ENCODE data around the gene MEGF11. TPM values are rescaled to one million over a fixed set of nuclear protein-coding genes. Genes with fewer than 3 reads are reported as not detected.

MEGF11 gene
- total RNA-seq, 1 donor from 2014 or later, result 0.06 TPM

- H3K9me3 ChIP-seq (ENCODE audit: low read depth), result no peaks in the 10 kb centered on the region
- no peak for TF ChIP-seq EZH2 (IDR thresholded peaks at IDR 0.05)
- H3K4me1 Mint-ChIP-seq, result no peaks in the 10 kb centered on the region
Observed at GRCh38 chr15:66241908-66242285, 11.7 kb downstream of the MEGF11 start.

GRCh38 chr15:66241087-66241907 lies 12.3 kb downstream of the MEGF11 start:
- no peak overlapping the region for H3K27ac ChIP-seq
- H3K4me2 ChIP-seq, result no peak overlapping the region
- no peak overlapping the region for H2AFZ ChIP-seq (replicated peaks)
- Mint-ChIP-seq H3K36me3 (no peaks in the 10 kb centered on the region), H3K27ac (no peak overlapping the region), H3K4me3 (no peak overlapping the region), H3K27me3 (ENCODE audit: insufficient read depth, low read depth) (peaks cover 5% of the 10 kb centered on the region), H3K9me3 (no peaks in the 10 kb centered on the region), H3K4me1 (no peaks in the 10 kb centered on the region)
- no peak for DNase-seq (ENCODE audit: low spot score)
- H3K9ac ChIP-seq, result no peak overlapping the region
- no peaks in the 10 kb centered on the region for H3K27me3 ChIP-seq
- no peaks in the 10 kb centered on the region for H3K4me1 ChIP-seq
- H3K9me3 ChIP-seq (ENCODE audit: low read depth), result no peaks in the 10 kb centered on the region
- no peak overlapping the region for H3K4me3 ChIP-seq
- H3K79me2 ChIP-seq (ENCODE audit: low read depth), result no peaks in the 10 kb centered on the region
- H3K36me3 ChIP-seq, result no peaks in the 10 kb centered on the region
- TF ChIP-seq EZH2 (IDR thresholded peaks at IDR 0.05), result no peak
- no peak for TF ChIP-seq CTCF (IDR thresholded peaks at IDR 0.05)
- TF ChIP-seq EZH2phosphoT487 (IDR thresholded peaks at IDR 0.05), result no peak
- H4K20me1 ChIP-seq (ENCODE audit: low read depth), result no peaks in the 10 kb centered on the region
- no peaks in the 10 kb centered on the region for H3F3A ChIP-seq (ENCODE audit: low read depth)

More at GRCh38 chr15:66241908-66242285, 11.7 kb downstream of the MEGF11 start:
- Mint-ChIP-seq H3K27me3 (ENCODE audit: insufficient read depth, low read depth) (peaks cover 5% of the 10 kb centered on the region), H3K4me3 (no peak overlapping the region), H3K36me3 (no peaks in the 10 kb centered on the region), H3K9me3 (no peaks in the 10 kb centered on the region), H3K27ac (no peak overlapping the region)
- Histone ChIP-seq H3K9ac (no peak overlapping the region), H3F3A (ENCODE audit: low read depth) (no peaks in the 10 kb centered on the region), H3K4me2 (no peak overlapping the region), H3K27me3 (no peaks in the 10 kb centered on the region), H2AFZ (replicated peaks) (no peak overlapping the region), H3K4me3 (no peak overlapping the region), H4K20me1 (ENCODE audit: low read depth) (no peaks in the 10 kb centered on the region), H3K4me1 (no peaks in the 10 kb centered on the region), H3K36me3 (no peaks in the 10 kb centered on the region), H3K79me2 (ENCODE audit: low read depth) (no peaks in the 10 kb centered on the region), H3K27ac (no peak overlapping the region)
- no peak for DNase-seq (ENCODE audit: low spot score)

GRCh38 chr15:66240240-66240794 lies 13.2 kb downstream of the MEGF11 start:
- no peak overlapping the region for H3K27ac ChIP-seq

More at GRCh38 chr15:66240240-66240794, 13.2 kb downstream of the MEGF11 start:
- Histone ChIP-seq H3K27me3 (no peaks in the 10 kb centered on the region), H4K20me1 (ENCODE audit: low read depth) (no peaks in the 10 kb centered on the region), H3K79me2 (ENCODE audit: low read depth) (no peaks in the 10 kb centered on the region), H3K4me2 (no peak overlapping the region), H2AFZ (replicated peaks) (no peak overlapping the region), H3K4me1 (no peaks in the 10 kb centered on the region), H3K4me3 (no peak overlapping the region), H3K36me3 (no peaks in the 10 kb centered on the region), H3F3A (ENCODE audit: low read depth) (no peaks in the 10 kb centered on the region), H3K9me3 (ENCODE audit: low read depth) (no peaks in the 10 kb centered on the region), H3K9ac (no peak overlapping the region)
- H3K27me3 Mint-ChIP-seq (ENCODE audit: insufficient read depth, low read depth), result peaks cover 9% of the 10 kb centered on the region
- no peak overlapping the region for H3K27ac Mint-ChIP-seq
- TF ChIP-seq EZH2phosphoT487 (IDR thresholded peaks at IDR 0.05) (no peak), CTCF (IDR thresholded peaks at IDR 0.05) (no peak), EZH2 (IDR thresholded peaks at IDR 0.05) (no peak)
- no peak for DNase-seq (ENCODE audit: low spot score)
- no peaks in the 10 kb centered on the region for H3K4me1 Mint-ChIP-seq
- H3K36me3 Mint-ChIP-seq, result no peaks in the 10 kb centered on the region
- no peak overlapping the region for H3K4me3 Mint-ChIP-seq
- no peaks in the 10 kb centered on the region for H3K9me3 Mint-ChIP-seq

Measured in neural progenitor cell (in vitro differentiated cells).